Colon (tissue), 2 donors: ENCODE measurements around the gene STX2.
"Not testable (repeated sequence)": the region's sequence is repeated elsewhere in the genome, so short reads cannot be mapped to it uniquely, and the experiment has no call there.

Experiments
- FAIRE-seq: peaks from 2 replicates; lab custom pipeline; 2012; peaks lifted over from hg19 to GRCh38; lab: Jason Lieb, UNC
- donor health status: control.
- donor health status: control.

Gene STX2

DNA sequence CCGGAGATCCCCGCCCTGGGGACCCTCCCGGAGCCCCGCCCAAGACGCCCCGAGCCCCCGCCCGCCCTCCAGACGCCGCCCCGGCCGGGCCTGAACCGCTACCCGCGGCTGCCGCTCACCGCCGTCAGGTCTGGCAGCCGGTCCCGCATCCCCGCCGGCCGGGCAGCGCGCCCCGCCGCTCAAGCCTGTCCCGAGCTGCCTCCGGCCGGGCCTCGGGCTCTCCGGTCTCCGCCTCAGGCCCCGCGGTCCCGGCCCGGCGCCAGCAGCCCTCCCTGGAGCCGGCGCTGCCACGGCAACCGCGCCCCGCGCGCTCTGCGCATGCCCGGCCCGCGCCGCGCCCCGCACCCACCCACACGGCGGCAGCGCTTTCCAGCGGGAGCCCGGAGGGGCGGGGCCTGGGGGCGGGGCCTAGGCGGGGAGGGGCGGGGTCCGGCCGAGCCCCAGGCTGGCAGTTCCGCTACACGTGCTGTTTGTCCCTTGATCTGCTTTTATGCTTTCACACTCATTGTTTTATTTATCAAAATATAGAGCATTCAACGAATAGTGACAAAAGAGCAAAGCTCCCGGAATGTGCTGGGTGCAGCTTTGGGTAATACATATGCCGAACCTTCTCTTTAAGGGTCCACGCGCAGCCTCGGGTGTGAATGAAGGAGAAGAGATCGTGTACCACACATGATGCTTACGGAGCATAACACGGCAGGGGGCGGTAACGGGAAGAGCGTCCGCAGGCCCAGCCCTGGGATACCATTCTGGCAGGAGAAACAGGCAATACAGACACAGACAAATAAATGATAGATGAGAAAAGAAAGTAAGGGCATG lies at the start of gene STX2:
Gene STX2 (minus strand): TSS at position 300 of the 819 bp plus-strand sequence. CDS start 151 bp downstream, at position 149.
- no peak for FAIRE-seq

DNA sequence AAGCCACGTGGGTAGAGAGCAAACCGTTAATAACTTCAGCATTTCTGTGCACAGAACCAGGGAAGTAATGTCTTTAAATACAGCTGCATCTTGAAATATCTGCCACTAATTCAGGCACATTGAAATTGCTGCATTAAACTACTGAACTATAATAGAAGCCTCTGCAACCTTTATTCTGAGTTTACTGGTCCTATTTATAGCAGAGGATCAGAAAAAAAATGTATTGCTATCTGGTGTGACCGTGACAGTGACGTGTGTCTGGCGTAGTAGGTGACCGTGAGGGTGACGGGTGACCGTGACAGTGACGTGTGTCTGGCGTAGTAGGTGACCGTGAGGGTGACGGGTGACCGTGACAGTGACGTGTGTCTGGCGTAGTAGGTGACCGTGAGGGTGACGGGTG lies 48.1 kb upstream of the STX2 start:
- FAIRE-seq: not testable (repeated sequence)

DNA sequence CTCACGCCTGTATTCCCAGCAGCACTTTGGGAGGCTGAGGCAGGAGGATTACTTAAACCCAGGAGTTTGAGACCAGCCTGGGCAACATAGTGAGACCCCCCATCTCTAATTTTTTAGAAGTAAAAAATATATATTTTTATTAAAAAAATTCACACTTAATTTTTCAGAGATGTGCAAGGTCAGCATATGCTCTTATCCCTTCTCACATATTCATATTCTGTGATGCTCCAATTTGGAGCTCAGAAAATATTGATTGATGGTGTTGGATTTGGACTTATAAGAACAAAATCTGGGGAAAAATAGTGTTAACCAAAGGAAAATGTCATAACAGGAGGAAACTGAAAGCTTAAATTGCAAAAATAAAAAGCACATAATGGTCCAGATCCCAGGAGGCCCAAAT lies 42.5 kb upstream of the STX2 start:
- no peak for FAIRE-seq

DNA sequence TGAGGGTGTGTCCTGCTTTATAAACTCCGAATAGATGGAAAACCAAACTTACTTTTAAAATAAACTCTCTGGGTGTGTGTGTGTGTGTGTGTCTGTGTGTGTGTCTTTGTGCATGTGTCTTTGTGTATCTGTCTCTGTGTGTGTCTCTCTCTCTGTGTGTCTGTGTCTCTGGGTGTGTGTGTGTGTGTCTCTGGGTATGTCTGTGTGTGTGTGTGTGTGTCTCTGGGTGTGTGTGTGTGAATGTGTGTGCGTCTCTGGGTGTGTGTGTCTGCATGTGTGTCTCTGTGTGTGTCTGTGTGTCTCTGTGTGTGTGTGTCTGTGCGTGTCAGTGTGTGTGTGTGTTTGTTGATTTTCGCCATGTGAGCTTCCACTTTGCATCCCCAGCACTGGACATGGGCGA lies 42.0 kb upstream of the STX2 start:
- no peak for FAIRE-seq

DNA sequence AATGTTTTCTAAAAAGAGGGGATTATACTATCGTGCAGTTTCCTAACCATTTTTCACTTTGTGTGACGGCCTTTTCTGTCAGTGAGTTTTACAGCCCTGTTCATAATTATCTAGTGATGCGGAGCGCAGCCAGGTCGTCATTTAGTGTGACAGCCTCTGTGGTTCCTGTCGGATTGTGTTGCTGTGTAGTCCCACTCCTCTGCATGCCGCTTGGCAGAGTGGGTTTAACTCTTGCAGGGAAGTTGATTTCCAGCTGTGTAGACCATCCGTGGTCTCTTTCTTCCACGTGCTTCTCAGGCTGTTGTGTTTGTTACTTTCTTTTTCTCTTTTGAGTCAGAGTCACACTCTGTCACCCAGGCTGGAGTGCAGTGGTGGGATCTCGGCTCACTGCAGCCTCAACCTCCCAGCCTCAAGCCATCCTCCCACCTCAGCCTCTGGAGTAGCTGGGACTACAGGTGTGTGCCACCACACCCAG lies 41.4 kb upstream of the STX2 start:
- FAIRE-seq: no peak

DNA sequence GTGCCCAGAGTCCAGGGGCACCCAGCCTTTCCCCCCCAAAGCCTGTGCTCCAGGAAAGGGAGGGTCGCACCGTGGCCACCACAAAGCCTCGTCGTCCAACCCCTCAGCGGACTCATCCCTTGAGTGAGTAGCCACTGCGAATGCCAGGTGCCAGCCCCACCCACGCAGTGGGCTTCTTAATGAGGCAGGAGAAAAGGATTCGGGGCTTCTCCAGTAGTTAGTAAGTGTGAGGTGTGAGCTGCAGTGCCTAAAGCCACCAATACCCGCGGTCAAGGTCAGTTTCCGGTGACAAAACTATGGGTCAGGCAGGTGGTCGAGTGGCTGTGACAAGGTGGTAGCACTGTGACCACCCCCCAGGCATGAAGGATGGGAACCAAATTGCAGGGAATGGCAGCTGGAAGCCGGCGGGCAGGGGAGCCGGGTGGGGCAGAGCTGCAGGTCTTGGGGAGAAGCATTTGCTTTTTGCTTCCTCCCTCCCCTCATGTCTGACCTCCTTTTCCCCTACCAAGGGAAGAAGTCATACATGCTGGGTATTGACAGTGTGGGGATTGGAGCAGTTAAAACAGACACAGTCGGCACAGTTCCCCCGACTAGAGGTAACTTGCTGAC lies 40.8 kb upstream of the STX2 start:
- no peak for FAIRE-seq

DNA sequence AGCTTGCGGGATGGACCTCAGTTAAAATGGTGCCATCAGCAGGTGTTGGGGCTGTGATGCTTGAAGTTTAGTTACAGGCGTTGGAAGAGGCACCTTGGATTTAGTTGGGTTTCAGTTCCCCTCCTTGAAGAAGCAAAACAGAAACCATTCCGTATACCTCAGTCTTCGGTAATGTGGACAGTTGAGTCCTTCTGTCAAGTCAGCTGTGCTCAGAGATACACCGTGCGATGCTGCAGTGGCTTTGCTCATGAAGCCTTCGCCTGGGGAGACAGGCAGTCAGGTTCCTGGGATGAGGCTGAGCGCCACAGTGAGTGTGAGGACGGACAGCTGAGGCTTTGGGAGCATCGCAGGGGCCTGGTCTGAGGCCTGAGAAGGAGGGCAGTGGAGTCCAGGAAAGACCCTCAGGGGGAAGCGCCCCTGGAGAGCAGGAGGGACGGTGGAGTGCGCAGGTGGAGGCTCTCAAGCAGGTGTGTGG lies 40.2 kb upstream of the STX2 start:
- FAIRE-seq: no peak

DNA sequence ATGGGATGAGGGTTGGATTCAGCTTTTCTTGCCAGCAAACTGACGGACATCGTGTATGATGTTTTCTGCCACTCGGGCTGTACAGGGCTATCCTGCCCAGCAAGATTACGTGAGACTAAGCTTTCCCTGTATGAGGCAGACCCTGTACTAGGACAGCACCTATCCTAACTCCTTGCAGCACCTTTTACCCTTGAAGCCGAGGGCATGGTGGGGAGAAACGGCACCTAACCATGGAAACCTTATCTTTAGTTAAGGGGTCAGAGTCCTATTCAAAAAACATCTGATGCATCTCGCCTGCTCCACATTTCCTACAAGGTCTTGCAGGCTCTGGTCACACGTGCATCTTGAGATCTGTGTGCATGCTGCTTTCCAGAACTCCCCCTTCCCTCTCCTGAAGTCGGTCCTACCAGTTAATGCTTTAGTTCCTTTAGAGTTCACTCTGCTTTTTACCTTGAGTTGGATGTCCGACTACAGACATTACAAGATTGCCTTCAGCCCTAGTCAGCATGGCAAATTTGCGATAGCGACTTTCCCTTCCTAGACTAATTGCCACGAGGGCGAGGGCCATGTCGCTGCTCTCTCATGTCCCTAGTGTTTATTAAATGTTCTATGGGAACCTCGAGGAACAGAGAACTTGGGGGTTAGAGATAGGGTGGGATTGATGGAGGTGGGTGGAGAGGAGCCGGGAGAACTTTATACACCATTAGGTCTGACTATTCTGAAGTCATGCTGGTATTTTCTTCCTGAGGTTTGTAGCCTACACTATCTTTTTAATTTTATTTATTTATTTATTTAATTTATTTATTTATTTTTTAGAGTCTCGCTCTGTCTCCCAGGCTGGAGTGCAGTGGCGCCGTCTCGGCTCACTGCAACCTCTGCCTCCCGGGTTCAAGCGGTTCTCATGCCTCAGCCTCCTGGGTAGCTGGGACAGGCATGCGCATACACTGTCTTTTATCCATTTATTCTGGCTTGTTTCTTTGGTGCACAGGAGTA lies 39.4 kb upstream of the STX2 start:
- FAIRE-seq: no peak

DNA sequence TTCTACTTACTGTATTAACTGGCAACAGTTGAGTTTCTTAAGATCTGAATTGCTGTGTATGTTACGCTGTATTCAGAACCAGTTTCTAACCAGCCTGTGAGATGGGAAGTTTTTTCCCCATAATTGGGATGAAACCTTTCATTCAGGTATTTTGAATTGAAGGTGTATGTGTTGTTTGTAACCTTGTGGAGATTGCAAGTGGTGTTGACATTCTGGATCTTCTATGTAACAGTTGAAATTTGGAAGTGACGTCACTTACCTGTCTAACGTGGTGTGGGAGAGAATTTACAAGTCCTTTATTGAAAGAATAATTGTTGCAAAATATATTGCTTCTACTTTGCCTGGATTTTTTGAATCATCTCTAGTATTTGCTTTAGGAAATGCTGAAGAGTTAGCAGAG lies 38.3 kb upstream of the STX2 start:
- no peak for FAIRE-seq

DNA sequence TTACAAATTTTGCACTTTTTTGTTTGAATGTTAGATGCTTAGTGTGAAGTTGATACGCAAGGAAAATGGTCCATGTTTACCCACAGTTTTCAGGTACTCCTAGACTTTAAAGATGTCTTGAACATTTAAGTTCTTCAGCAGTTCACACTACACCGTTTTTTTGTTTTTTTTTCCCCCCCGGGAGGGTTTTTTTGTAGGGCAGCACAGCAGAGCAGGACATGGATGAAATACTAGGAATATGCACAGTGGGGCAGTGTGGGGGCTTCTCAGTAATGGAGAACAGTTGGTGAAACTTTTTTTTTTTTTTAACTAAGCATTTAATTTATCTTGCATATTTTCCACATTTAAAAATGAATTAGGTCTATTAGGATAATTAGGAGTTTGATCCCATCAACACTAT lies 37.7 kb upstream of the STX2 start:
- FAIRE-seq: no peak

DNA sequence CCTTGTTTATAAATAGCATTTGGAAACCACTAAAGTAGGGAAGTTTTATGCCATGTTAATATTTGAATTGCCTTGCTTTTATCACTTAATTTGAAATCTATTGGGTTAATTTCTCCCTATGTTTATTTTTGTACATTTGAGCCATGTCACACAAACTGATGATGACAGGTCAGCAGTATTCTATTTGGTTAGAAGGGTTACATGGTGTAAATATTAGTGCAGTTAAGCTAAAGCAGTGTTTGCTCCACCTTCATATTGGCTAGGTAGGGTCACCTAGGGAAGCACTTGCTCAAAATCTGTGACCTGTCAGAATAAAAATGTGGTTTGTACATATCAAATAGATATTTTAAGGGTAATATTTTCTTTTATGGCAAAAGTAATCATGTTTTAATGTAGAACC lies 37.2 kb upstream of the STX2 start:
- FAIRE-seq: no peak

DNA sequence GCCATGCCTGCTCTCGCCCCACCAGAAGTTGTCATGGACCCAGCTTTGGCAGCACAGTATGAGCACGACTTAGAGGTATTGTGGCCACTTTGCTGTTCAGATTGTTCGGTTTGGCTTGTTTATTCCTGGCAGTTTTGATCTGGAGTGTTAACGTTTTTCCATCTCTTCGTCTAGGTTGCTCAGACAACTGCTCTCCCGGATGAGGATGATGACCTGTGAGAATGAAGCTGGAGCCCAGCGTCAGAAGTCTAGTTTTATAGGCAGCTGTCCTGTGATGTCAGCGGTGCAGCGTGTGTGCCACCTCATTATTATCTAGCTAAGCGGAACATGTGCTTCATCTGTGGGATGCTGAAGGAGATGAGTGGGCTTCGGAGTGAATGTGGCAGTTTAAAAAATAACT lies 36.7 kb upstream of the STX2 start:
- FAIRE-seq: not testable (repeated sequence)

DNA sequence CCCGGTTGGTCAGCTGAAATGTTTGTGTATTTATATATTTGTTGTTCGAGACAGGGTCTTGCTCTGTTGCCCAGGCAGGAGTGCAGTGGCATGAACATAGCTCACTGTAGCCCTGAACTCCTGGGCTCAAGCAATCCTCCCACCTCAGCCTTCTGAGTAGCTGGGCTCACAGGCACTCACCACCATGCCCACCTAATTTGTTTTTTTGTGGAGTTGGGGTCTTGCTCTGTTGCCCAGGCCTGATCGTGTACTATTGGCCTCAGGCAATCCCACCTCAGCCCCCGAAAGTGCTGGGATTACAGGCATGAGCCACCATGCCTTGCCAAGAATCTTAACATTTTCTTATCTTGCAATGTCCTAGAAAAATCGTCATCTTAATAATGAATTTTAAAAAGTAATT lies 36.1 kb upstream of the STX2 start:
- FAIRE-seq: no peak

DNA sequence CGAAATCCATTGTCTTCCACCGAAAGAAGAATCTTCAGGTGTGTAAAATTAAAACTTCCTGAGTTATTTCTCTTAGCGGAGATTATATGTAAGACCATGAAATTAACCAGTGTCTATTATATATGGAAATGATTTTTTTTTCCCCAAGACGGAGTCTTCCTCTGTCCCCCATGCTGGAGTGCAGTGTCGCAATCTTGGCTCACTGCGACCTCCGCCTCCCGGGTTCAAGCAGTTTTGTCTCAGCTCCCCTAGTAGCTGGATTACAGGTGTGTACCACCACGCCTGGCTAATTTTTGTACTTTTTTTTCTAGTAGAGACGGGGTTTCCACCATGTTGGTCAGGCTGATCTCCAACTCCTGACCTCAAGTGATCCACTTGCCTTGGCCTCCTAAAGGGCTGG lies 35.6 kb upstream of the STX2 start:
- no peak for FAIRE-seq

DNA sequence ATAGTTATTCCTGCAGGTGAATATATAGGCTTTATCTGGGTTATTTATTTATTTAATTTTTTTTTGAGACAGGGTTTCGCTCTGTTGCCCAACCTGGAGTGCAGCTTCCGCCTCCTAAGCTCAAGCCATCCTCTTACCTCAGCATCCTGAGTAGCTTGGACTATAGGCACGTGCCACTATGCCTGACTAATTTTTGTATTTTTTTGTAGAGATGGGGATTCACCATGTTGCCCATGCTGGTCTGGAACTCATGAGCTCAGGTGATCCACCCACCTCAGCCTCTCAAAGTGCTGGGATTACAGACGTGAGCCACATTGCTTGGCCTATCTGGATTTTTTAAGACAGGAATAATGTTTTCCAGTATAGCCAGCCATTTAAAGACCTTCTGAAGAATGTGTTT lies 34.8 kb upstream of the STX2 start:
- FAIRE-seq: no peak

DNA sequence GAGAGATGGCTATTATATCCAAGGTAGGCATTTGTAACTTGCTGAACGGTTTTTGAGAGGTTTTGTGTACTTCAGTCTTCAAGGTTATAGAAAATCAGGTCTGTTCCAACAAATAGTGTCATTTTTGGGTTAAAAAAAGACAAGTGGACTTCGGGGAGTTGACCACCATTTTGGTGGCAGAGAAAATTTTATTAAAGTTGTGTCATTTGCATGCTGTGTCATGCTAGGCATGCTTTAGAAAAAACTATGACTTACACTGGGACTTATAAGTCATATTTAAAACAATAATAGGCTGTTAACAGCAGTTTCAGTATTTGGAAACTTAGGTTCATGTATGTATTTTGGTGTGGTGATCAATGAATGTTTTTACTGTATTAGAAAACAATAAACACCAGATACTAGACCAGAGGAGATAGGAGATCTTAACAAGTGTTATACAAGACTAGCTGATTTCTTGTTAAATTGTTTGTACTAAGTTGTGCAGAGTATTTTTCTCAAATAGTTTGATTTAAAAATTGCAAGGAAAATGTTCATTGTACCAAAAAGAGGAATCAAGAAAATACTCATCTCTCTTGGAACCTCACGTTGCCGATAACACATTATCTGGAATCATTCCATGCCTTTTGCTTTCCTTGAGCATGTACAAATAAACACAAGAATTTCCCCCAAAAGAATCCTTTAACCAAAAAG lies 34.2 kb upstream of the STX2 start:
- FAIRE-seq: no peak

DNA sequence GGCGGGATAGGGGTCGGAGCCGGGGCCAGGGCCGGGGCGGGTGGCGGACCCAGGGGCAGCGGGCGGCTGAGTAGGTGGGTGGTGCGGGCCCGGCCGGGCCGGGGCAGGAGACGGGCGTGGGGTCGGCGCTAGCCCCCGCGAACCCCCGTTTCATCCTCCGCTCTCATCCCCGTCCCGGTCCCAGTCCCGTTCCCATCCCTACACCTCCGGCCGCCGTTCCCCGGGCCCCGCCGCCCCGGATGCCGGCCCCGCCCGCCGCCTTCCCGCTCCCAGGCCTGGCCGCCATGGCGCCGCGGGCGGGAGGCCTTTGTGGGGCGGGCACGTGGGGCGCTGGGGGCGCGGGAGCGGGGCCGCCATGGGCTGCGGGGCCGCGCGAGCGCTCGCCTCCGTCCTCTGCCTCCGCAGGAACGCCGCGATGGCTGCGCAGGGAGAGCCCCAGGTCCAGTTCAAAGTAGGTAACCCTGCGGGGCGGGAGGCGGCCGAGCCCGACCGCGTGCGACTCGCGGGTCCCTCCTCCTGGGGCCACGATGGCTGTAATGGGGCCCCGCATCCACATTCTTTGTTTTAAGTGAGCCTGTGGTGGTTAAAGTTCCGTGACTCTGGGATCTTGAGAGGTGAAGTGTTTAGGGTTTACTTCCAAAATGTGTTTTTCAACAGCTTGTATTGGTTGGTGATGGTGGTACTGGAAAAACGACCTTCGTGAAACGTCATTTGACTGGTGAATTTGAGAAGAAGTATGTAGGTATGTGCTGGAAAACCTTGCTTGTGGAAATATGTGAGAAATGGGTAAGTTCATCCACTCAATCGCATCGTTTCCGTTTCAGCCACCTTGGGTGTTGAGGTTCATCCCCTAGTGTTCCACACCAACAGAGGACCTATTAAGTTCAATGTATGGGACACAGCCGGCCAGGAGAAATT lies 33.4 kb upstream of the STX2 start:
- no peak for FAIRE-seq

DNA sequence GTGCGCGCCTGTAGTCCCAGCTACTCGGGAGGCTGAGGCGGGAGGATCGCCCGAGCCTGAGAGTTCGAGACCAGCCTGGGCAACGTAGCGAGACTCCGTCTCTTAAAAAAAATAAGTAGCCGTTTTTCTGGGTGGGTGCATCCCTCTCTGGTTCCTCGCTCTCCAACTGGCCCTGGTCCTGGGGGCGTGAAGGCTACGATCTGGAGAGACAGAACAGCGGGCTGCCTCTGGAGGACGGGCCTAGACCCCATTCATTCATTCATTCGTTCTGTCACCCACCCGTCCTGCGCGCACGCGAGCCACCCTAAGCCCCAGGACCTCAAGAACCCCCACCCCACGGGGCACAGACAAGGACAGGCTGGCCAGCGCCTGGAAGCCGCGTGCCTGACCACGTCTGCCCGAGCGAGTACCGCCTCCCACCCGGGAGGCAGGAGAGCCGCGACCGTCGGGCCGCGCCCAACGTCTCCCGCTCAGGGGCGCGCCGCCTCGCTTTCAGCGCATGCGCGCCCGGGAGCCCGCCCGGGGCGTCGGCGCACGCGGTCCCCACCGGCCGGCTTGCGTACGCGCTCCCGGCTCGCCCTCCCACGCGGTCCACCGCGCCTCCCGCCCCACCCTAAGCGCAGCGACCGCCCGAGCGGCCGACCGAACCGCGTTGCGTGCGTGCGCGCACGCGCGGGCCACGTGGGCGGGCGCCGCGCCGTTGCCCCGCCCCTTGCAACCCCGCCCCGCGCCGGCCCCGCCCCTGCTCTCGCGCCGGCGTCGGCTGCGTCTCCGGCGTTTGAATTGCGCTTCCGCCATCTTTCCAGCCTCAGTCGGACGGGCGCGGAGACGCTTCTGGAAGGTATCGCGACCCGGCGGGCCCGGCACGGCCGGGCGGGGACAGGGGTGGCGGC lies 32.5 kb upstream of the STX2 start, which contains the start of gene RAN:
Gene RAN (plus strand): TSS at position 781 of the 893 bp plus-strand sequence. CDS start 528 bp downstream, outside the sequence.
- FAIRE-seq: no peak
